HG02798 (cell line): ENCODE measurements around the gene KRTAP4-8.
"Not testable (repeated sequence)": the region's sequence is repeated elsewhere in the genome, so short reads cannot be mapped to it uniquely, and the experiment has no call there.

Source experiments
- ATAC-seq: cut with Tn5 transposase; IDR thresholded peaks from one replicate; pipeline ENCODE4 v1.9.1; 2021; ENCODE audit warnings: mild to moderate bottlenecking; ENCODE audit not compliant: unreplicated experiment, poor library complexity

KRTAP4-8 gene

DNA sequence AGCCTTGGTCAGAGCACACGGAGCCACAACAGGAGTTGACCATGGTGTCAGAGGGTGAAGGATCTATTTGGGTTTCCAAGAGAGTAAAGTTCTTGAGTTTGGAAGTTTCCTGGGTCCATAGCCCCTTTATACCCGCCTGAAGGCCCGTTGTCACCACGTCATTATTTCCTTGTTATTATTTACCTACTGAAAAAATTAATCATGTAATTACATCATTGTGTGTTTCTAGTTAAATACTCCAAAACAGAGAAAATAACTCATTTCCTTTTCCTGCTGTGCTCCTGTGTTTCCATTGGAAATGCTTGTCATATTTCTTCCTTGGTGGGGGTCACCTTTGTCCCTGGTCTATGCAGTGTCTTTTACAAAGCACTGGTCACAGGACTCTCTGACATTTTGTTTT lies at the start of gene KRTAP4-8:
TSS of gene KRTAP4-8 (minus strand) at position 101 of the 400 bp plus-strand sequence. CDS start at position 43, 58 bp downstream.
- ATAC-seq: no peak

DNA sequence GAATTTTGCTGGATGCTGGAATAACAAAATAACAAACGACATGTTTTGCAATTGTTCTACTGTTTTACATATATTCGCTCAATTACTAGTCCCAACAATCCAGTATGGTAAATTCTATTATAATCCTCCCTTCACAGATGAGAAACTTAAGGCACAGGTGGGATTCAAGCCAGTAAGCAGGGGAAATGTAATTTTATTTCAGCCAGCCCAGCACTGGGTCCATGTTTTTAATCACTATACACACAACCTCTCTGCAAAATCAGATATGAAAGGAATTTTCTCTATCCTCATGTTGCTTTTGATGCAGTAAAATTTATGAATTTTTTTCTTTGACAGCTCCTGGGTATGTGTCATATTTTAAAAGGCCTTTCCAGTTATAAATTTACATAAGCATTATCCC lies 47.3 kb upstream of the KRTAP4-8 start:
- no peak for ATAC-seq

- no peak for ATAC-seq
These were observed 46.9 kb upstream of the KRTAP4-8 start for GRCh38 chr17:41144846-41145245.

DNA sequence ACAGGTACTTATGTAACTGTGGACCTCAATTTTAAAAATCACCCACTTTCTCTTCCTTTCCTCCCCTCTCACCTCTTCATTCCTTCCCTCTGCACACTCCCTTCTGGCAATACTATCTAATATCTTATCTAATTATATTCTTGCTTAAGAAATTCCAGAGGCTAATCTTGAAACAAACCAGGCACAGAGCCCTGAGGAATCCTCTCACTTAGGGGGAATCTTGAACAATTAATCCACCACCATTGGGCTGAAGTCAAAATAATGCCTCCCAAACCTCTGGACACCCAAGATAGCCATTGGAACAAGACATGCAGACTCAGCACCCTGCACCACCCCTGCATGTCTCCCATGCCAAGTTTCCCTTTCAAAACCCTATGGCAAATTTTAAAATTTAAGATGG lies 43.4 kb upstream of the KRTAP4-8 start:
- no peak for ATAC-seq

GRCh38 chr17:41140360-41141131 lies 42.6 kb upstream of the KRTAP4-8 start, which contains the start of gene KRTAP4-6:
KRTAP4-6 (minus strand) TSS chr17:41140544; CDS start chr17:41140487, 57 bp downstream.
- no peak for ATAC-seq

GRCh38 chr17:41139865-41140264 lies 41.9 kb upstream of the KRTAP4-8 start:
- ATAC-seq: not testable (repeated sequence)

- ATAC-seq: no peak
These were observed 36.2 kb upstream of the KRTAP4-8 start for GRCh38 chr17:41133880-41134735.

DNA sequence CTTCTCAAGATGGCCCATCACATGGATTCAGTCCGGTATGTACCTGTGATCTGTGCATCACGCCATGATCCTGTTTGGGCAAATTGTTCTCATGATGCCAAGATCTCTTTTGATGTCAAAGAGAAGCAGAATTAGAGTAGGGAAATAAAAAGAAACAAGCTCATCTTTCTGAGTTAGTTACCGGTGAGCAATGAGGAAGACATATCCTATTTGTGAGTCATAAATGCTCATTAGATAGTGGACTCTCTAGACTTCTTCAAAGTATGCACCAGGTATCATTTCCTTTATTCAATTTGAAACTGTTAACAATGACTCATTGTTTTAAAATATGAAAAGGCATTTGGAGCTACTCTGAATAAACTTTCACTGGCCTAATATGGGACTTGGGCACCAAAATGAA lies 34.0 kb upstream of the KRTAP4-8 start:
- ATAC-seq: no peak

GRCh38 chr17:41127371-41127770 lies 29.4 kb upstream of the KRTAP4-8 start:
- no peak for ATAC-seq

DNA sequence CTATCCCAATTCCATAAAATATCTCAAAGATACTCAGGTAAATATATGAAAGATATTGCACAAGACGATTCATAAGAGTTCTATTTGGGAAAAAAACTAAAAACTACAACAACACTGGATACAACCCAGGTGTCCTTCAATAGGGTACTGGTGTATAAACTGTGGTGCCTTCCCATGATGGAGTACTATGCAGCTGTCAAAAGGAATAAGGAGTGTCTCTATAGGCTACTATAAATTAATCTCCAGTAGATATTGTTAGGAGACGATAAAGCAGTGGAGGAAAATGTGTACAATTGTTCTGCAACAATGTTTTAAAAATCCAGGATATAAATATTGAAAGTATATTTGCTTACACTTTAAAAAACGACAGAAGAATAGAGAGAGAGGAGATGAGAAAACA lies 28.5 kb upstream of the KRTAP4-8 start:
- ATAC-seq: no peak

- ATAC-seq: no peak
These were observed 27.1 kb upstream of the KRTAP4-8 start for GRCh38 chr17:41125064-41125463.

DNA sequence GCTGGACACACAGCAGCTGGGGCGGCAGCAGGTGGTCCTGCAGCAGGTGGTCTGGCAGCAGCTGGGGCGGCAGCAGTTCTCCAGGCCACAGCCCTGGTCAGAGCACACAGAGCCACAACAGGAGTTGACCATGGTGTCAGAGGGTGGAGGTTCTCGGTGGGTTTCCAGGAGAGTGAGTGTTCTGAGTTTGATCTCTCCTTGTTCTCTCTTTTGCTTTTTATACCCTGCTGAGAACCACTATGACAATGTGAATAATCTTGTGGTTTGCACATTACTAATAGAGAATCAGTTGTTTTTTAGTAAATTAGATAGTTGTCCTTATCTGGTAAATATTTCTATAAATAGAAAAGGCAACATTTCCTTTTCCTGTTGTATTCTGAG lies 26.0 kb upstream of the KRTAP4-8 start, which contains the start of gene KRTAP4-12:
TSS of gene KRTAP4-12 (minus strand) at position 192 of the 381 bp plus-strand sequence. CDS start at position 132, 60 bp downstream.
- ATAC-seq: not testable (repeated sequence)

DNA sequence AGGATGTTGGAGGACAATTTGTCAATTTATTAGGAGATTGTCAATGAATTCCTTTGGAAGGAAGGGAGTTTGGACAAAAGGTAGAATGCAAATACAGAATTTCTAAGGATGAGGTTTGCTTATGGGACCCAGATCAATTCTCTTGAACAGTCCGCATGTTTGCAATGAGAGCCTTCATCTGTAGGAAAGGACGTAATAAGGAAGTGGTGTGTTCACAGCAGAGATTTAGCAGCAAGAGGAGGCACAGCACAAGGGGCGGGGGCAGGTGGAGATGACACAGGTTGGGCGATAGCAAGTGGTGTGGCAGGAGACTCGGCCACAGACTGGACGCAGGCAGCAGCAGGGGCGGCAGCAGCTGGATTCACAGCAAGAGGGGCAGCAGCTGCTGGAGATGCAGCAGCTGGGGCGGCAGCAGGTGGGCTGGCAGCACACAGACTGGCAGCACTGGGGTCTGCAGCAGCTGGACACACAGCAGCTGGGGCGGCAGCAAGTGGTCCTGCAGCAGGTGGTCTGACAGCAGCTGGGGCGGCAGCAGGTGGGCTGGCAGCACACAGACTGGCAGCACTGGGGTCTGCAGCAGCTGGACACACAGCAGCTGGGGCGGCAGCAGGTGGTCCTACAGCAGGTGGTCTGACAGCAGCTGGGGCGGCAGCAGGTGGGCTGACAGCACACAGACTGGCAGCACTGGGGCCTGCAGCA lies 25.5 kb upstream of the KRTAP4-8 start:
- not testable (repeated sequence) for ATAC-seq

DNA sequence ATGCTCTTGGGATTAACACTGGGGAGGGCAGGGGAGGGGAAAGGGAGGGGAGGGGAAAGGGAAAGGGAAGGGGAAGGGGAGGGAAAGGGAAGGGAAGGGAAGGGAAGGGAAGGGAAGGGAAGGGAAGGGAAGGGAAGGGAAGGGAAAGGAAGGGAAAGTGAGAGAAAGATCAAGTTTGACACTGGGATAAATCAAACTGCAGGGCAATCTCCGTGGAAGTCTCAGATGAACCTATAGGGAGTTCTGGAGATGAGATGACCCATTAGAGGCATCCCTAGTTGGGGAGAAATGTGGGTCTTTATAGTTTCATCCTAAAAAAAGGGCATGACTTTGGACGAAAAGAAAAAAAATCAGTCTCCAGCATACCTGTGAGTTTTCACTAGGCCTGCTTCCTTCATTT lies 23.8 kb upstream of the KRTAP4-8 start:
- no peak for ATAC-seq

DNA sequence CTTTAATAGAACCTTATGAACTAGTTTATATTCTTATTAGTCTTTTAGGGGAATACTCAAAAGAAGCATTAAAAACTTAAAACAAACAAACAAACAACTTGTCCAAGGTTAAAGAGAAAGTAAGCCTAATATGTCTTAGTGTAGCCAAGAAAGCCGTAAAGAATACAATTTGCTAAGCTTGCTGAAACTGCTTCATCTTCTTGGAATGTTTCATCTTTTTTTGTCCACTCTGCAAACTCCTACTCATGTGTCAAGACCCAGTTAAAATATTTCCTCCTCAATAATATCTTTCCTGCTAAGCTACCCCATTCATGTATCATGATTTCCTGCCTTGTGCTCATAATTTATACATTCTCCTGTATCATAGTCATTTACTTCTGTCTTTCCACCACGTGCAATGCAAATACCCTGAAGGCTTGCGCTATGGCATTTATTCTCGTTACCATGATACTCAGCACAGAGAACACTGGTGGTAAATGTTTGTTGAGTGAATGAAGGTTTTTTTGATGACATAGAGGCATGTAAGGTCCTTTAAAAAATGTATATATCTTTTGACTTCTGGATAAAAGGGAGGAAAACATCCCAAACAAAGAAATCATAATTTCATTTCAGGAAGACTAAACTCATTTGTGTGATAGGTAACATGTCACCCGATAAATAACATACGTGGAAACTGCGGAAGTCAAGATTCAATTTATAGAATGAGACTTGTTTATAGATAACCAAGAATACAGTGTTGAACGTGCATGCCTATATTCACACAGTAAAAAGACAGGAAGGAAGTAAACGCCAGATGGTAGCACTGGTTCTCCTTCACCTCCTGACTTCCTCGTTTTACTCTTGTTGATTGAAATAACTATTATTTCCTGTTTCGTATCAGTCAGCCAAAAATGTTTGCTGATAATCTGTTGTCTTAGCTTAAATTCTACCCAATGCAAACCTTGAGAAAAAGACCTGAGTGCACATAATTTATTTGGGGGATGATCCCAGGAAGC lies 22.1 kb upstream of the KRTAP4-8 start:
- ATAC-seq: not testable (repeated sequence)

- no peak for ATAC-seq
These were observed 20.8 kb upstream of the KRTAP4-8 start for GRCh38 chr17:41118721-41119120.

DNA sequence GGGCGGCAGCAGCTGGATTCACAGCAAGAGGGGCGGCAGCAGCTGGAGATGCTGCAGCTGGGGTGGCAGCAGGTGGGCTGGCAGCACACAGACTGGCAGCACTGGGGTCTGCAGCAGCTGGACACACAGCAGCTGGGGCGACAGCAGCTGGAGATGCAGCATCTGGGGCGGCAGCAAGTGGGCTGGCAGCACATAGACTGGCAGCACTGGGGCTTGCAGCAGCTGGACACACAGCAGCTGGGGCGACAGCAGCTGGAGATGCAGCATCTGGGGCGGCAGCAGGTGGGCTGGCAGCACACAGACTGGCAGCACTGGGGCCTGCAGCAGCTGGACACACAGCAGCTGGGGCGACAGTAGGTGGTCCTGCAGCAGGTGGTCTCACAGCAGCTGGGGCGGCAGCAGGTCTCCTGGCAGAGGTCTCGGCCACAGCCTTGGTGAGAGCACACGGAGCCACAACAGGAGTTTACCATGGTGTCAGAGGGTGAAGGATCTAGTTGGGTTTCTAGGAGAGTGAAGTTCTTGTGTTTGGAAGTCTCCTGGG lies 20.0 kb upstream of the KRTAP4-8 start, which contains the start of gene KRTAP4-11:
TSS of gene KRTAP4-11 (minus strand) at position 528 of the 541 bp plus-strand sequence. CDS start at position 470, 58 bp downstream.
- not testable (repeated sequence) for ATAC-seq

DNA sequence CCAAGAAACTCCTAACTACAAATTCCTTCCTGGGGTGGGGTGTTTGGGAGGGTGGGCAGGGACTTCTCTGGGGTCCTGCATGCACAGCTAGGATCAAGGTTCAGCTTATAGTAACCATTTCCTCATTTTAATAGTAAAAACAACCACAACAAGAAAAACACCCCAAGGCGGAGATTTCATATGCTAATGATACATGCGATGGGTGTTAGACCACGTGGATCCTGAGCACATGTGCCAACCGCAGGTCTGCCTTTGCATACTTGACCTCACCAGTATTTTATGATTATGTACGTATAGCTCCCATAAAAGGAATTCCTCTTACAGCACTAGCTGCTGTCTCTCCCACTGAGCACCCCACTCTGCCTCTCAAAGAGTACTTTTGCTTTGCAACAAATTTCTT lies 18.4 kb upstream of the KRTAP4-8 start:
- ATAC-seq: no peak
